ENCODE data around the gene RPS19. TPM values are rescaled to one million over a fixed set of nuclear protein-coding genes. Genes with fewer than 3 reads are reported as not detected.

The RPS19 gene
- total RNA-seq, 1 experiment from 2014 or later: 1,349 TPM

DNA sequence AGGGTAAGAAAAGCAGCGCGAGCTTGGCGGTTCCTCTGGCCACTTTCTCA, 15.2 kb upstream of the RPS19 start, which contains the start of gene DMRTC2:
Gene DMRTC2 (plus strand): TSS at position 42 of the 50 bp plus-strand sequence. CDS start 2,387 bp downstream, outside the sequence.
- no peaks in the 10 kb centered on the region for H3K4me1 ChIP-seq (ENCODE audit: control insufficient read depth, insufficient read depth, low read length)
- no peaks in the 10 kb centered on the region for H3K36me3 ChIP-seq (ENCODE audit: control insufficient read depth, insufficient read depth, low read length)
- TF ChIP-seq SIN3A (IDR thresholded peaks at IDR 0.05; ENCODE audit: borderline replicate concordance, insufficient read depth, low read depth, low read length) (no peak), CTCF (IDR thresholded peaks at IDR 0.05) (no peak), POLR2AphosphoS5 (IDR thresholded peaks at IDR 0.05; ENCODE audit: low read depth, low read length) (no peak), TCF7L2 (IDR thresholded peaks at IDR 0.05; ENCODE audit: low read depth, low read length) (no peak)
- TF ChIP-seq, protein P1, sequence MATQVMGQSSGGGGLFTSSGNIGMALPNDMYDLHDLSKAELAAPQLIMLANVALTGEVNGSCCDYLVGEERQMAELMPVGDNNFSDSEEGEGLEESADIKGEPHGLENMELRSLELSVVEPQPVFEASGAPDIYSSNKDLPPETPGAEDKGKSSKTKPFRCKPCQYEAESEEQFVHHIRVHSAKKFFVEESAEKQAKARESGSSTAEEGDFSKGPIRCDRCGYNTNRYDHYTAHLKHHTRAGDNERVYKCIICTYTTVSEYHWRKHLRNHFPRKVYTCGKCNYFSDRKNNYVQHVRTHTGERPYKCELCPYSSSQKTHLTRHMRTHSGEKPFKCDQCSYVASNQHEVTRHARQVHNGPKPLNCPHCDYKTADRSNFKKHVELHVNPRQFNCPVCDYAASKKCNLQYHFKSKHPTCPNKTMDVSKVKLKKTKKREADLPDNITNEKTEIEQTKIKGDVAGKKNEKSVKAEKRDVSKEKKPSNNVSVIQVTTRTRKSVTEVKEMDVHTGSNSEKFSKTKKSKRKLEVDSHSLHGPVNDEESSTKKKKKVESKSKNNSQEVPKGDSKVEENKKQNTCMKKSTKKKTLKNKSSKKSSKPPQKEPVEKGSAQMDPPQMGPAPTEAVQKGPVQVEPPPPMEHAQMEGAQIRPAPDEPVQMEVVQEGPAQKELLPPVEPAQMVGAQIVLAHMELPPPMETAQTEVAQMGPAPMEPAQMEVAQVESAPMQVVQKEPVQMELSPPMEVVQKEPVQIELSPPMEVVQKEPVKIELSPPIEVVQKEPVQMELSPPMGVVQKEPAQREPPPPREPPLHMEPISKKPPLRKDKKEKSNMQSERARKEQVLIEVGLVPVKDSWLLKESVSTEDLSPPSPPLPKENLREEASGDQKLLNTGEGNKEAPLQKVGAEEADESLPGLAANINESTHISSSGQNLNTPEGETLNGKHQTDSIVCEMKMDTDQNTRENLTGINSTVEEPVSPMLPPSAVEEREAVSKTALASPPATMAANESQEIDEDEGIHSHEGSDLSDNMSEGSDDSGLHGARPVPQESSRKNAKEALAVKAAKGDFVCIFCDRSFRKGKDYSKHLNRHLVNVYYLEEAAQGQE (IDR thresholded peaks at IDR 0.05; ENCODE audit: insufficient read depth in 1 of 2, low read depth in 2 of 2, low read length in 1 of 2): no peak
- no peaks in the 10 kb centered on the region for H3K27me3 ChIP-seq (ENCODE audit: control insufficient read depth, insufficient read depth, low read length)
- ChIA-PET POLR2A (no interaction called here), CTCF (no interaction called here)
- ATAC-seq (no peak), DNase-seq (ENCODE audit: low read depth, low spot score) (no peak)
- intact Hi-C loops (cut with micrococcal nuclease; ENCODE audit: unreplicated experiment) (no loop called here), in situ Hi-C loops (cut with HindIII; ENCODE audit: low pct_unique_long_range_greater_than_20kb, low sequenced_read_pairs) (no loop called here)
- no TSS peak for BruUV-seq (replicated peaks)
- H3K27ac ChIP-seq (ENCODE audit: low read length): no peak within 1 kb of the TSS
- H3K4me3 ChIP-seq (ENCODE audit: low read depth in 2 of 2, low read length in 2 of 2): no peak within 1 kb of the TSS
- no peaks in the 10 kb centered on the region for H3K9me3 ChIP-seq (ENCODE audit: control insufficient read depth, insufficient read depth, low read depth, low read length)

DNA sequence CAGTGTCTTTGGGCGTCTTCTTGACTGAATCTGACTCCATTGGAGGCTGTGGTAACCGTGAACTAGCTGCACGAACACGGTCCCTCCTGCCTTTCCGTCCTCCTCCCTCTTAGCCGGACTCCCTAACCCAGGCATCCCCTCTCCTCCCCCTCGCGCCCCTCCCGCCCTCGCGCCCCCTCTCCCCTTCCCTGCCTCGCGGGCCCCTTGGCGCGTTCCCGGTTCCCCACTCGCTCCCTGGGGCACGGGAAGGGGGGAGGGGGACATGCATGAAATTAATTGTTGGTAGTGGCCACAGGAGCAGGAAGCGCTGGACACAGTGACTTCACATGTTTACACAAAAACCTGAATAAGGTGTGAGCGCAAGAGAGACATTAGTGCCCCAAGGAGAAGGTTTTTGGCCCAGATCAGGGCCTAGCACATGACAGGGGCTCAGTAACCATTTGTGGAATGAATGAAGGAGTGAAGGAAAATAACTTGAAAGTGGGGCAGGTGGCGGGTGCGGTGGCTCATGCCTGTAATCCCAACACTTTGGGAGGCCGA, 14.9 kb upstream of the RPS19 start:
- H3K9me3 ChIP-seq (ENCODE audit: control insufficient read depth, insufficient read depth, low read depth, low read length): no peaks in the 10 kb centered on the region
- no peak for ATAC-seq
- no TSS peak for BruUV-seq (replicated peaks)
- no peaks in the 10 kb centered on the region for H3K36me3 ChIP-seq (ENCODE audit: control insufficient read depth, insufficient read depth, low read length)
- no peaks in the 10 kb centered on the region for H3K4me1 ChIP-seq (ENCODE audit: control insufficient read depth, insufficient read depth, low read length)
- no peaks in the 10 kb centered on the region for H3K27me3 ChIP-seq (ENCODE audit: control insufficient read depth, insufficient read depth, low read length)
- DNase-seq (ENCODE audit: low read depth, low spot score): no peak
- H3K4me3 ChIP-seq (ENCODE audit: low read depth in 2 of 2, low read length in 2 of 2): no peak overlapping the region
- TF ChIP-seq SIN3A (IDR thresholded peaks at IDR 0.05; ENCODE audit: borderline replicate concordance, insufficient read depth, low read depth, low read length) (no peak), TCF7L2 (IDR thresholded peaks at IDR 0.05; ENCODE audit: low read depth, low read length) (no peak), CTCF (IDR thresholded peaks at IDR 0.05) (no peak), POLR2AphosphoS5 (IDR thresholded peaks at IDR 0.05; ENCODE audit: low read depth, low read length) (no peak)
- TF ChIP-seq, protein P1 (IDR thresholded peaks at IDR 0.05; ENCODE audit: insufficient read depth in 1 of 2, low read depth in 2 of 2, low read length in 1 of 2): no peak
- no peak overlapping the region for H3K27ac ChIP-seq (ENCODE audit: low read length)
- intact Hi-C loops (cut with micrococcal nuclease; ENCODE audit: unreplicated experiment): no loop called here
- in situ Hi-C loops (cut with HindIII; ENCODE audit: low pct_unique_long_range_greater_than_20kb, low sequenced_read_pairs): no loop called here
- CTCF ChIA-PET: no interaction called here
- POLR2A ChIA-PET: no interaction called here
